Inferior parietal cortex (tissue), 1 donor: Measurements from ENCODE around the gene HPSE2.
"Not testable (repeated sequence)": the region's sequence is repeated elsewhere in the genome, so short reads cannot be mapped to it uniquely, and the experiment has no call there.

Experiments used
- DNase-seq: peaks from one replicate; pipeline ENCODE4 v3.0.0-alpha.2; 2016; ENCODE audit errors: extremely low spot score

HPSE2 gene

GRCh38 chr10:98567391-98568133 lies 668.1 kb downstream of the HPSE2 start:
- no peak for DNase-seq

GRCh38 chr10:98563811-98564210 lies 671.8 kb downstream of the HPSE2 start:
- DNase-seq: no peak

DNA sequence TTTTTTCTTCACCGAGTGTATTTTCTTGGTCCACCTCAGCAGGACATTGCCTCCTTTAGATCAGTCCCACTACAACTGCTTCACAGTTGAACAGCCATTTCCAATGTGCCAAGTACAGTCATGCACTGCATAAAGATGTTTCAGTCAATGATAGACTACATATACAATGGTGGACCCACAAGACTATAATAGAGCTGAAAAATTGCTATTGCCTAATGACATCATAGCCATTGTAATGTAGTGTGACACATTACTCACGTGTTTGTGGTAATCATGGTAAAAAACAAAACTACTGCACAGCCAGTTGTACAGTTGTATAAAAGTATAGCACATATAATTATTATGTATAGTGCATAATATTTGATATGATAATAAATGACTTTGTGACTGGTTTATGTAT lies 675.1 kb downstream of the HPSE2 start:
- DNase-seq: no peak

DNA sequence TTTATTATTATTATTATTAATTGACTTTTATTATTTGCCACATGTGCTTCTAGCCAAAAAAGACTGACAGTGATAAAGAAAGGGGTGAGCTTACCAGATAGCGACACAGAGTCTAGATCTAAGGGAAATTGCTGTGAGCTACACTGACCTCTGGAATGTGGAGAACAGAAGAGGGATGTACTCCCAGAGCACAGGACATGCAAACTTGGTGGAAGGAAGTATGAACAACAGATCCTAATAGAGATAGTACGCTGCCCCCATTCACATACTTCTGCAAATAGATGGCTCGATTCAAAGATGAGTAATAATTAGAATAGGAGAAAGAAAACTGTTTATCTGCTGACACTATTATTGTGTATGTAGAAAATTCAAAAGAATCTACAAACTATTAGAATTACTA lies 679.6 kb downstream of the HPSE2 start:
- DNase-seq: no peak

- no peak for DNase-seq
Measured at GRCh38 chr10:98555021-98555619, 680.5 kb downstream of the HPSE2 start.

GRCh38 chr10:98541561-98541960 lies 694.1 kb downstream of the HPSE2 start:
- DNase-seq: not testable (repeated sequence)

DNA sequence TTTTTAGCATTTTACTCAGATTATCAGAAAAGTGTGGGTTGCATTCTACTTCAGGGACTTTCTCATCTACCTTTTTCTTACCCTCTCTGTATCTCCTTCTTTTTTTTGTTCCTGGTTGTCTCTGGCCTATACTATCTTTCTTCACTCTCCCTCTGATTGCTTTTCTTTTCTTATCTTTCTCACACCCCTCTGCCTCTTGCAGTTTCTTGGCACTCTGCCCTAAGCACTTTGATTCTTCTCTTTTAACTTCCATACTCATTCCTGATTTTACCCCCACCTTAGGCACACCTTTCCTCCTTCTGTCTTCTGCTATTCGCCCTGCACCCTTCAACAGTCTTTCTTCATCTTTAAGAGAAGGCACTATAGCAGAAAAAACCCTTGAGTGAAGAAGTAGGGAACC lies 696.1 kb downstream of the HPSE2 start:
- no peak for DNase-seq

DNA sequence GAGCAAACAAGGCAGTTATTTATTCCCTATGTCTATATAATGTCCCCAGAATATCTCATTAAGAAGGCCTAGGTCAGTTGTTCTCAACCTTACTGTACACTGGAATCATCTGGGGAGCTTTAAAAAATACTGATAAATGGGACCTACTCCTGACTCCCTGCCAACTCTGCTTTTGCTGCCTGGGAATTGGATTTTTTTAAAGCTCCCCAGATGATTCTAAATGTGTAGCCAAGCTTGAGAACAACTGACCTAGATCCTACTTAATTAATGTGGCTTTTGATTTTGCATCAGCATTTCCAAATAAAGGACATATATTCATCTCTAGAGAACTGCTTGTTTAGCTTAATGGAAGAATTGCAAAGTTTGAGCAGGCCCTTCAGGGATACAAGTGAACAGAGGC lies 697.2 kb downstream of the HPSE2 start:
- no peak for DNase-seq

- no peak for DNase-seq
Measured at GRCh38 chr10:98536551-98536950, 699.1 kb downstream of the HPSE2 start.

GRCh38 chr10:98533746-98534445 lies 701.8 kb downstream of the HPSE2 start:
- DNase-seq: no peak

DNA sequence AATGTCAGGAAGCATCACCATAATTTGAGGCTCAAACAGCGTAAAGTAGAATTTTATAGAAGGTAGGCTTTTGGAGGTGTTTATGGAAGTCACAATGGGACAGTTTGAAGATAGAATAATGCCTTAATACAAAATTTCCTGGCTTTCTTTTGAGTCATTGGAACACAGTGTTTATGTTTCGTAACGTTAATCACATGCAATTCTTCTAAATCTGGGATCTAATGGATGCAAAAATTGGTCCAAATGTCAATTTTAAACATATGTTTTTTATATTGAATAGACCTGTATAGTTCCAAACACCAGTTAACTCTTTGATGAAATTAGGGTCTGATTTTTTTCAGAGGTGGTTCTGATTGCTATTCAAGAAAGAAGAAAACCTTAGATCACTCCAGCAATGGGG lies 702.4 kb downstream of the HPSE2 start:
- no peak for DNase-seq

GRCh38 chr10:98528805-98529183 lies 706.9 kb downstream of the HPSE2 start:
- no peak for DNase-seq

DNA sequence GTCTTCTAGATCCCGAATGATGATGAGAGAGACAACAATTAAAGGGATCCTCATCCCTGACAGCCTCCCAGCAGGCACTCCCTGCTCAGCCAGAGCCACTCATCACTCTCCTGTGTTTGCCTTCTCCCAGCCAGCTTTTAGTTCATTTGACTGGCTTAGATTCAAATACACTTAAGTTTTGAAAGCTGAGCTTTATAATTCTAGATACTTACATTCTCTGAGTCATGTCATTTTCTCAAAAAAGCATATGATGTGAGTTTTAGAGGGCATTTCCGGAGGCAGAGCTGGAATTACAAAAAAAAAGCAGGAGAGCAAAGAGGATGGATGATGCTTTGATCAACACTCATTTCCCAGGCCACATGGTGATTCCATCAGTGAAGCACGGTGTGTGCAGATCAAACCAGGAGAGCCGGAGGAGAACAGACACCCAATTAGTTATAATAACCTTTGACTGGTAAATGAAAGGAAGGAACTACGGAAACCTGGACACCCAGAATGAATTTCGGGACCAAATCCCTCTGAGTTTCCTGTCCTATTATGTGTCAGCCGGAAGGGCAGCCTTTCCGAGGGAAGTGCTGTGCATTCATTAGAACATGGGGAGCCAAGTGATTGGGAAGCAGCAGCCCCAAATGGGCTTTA lies 707.4 kb downstream of the HPSE2 start:
- no peak for DNase-seq

GRCh38 chr10:98525969-98526368 lies 709.7 kb downstream of the HPSE2 start:
- DNase-seq: no peak

GRCh38 chr10:98524124-98524523 lies 711.5 kb downstream of the HPSE2 start:
- DNase-seq: no peak

- no peak for DNase-seq
Measured at GRCh38 chr10:98519841-98520240, 715.8 kb downstream of the HPSE2 start.

GRCh38 chr10:98517672-98518071 lies 718.0 kb downstream of the HPSE2 start:
- DNase-seq: no peak

DNA sequence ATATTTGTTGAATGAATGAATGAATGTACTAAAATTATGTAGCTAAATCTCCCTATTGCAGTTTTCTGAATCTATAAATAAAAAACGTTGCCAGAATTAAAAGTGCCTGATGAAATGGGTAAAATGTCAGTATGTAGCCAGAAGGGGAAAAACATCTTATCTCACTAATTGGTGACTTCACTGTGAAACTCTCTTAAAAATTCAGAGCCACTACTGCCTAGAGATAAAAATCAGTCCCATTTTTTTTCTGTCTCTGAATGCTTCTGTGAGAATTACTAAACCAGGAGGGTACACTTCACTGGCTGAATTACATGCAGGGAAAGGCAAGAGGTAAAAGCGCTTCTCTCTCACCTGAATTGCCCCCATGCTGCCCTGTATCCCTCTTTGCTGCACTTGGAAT lies 719.3 kb downstream of the HPSE2 start:
- no peak for DNase-seq

DNA sequence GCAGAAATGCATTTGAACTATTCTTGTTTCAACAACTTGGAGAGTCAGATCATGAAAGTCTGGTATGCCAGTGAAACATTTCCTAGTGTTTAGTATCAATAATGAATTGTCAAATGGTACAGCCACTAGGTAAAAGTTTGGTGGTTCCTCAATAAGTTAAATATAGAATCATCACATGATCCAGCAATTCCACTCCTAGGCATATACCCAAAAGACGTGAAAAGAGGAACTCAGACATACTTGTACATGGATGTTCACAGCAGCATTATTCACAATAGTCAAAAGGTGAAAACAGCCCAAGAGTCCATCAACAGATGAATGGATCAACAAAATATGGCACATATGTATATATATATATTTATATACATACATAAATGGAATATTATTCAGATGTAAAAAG lies 721.9 kb downstream of the HPSE2 start:
- DNase-seq: no peak

DNA sequence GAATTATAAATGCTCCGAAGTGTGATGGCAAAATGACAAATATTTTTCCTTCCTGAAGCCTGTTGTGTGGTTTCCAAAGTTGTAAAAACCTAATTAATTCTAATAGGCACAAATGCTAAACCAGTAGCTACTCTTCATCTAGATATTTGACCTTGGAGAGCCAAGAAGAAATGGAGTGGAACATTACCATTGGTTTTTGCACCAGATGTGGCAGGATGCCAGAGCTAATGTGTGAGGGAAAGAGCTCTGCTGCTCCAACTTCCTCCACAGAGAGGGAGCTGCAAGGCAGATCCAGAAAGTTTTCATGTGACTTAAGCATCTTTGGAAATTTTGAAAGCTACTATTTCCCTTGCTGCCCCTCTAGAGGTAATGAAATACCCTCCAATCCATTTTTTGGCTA lies 723.8 kb downstream of the HPSE2 start:
- DNase-seq: no peak

- DNase-seq: no peak
Measured at GRCh38 chr10:98510412-98510995, 725.1 kb downstream of the HPSE2 start.

DNA sequence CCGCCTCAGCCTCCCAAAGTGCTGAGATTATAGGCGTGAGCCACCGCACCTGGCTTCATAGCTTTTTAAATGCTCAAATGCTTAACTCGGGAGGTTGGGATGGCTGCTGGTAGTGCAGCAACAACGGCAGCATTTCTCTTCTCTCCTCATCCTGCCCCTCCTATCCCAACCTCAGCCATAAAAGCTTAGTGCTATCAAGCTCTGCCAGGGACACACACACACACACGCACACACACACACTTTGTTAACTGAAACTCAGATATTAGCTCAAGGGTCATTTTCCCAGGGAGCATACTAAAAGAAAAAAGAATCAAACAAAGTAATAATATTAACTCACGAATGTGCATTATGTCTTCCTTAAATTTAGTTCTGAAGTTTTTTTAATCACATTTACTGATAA lies 725.9 kb downstream of the HPSE2 start:
- no peak for DNase-seq
